Measurements from ENCODE around the gene RBMX2. TPM values are rescaled to one million over a fixed set of nuclear protein-coding genes. Genes with fewer than 3 reads are reported as not detected.

Gene RBMX2
- 15.2 and 16.8 TPM in 2 replicates for total RNA-seq

GRCh38 chrX:130401415-130402207 is at the start of gene RBMX2:
Gene RBMX2, plus strand, starts transcription at chrX:130401987. Its CDS starts 46 bp downstream, at chrX:130402033.

GRCh38 chrX:130385520-130385919 is 16.3 kb upstream of the RBMX2 start, which contains the start of gene GPR119:
Gene GPR119, minus strand, starts transcription at chrX:130385674. Its CDS starts 227 bp downstream, at chrX:130385447.

Other genes starting within 250 kb of the RBMX2 start
- 11.3 and 15.9 TPM in 2 replicates for gene AIFM1, start 236.1 kb upstream of the RBMX2 start, total RNA-seq
- gene RAB33A, start 230.0 kb upstream of the RBMX2 start, total RNA-seq: 0.24 and 0.64 TPM in 2 replicates
- gene ZNF280C, start 133.1 kb upstream of the RBMX2 start, total RNA-seq: 1.2 and 2.1 TPM in 2 replicates
- gene SLC25A14, start 62.1 kb upstream of the RBMX2 start, total RNA-seq: 3.6 TPM in 2 replicates
- gene GPR119, start 16.3 kb upstream of the RBMX2 start, total RNA-seq: not detected in 2 replicates

Measured in tracheal epithelial cell (primary cell).